Erythroblast (primary cell): Measurements from ENCODE around the gene MUC5AC.

ENCODE experiments used
- GATA1 ChIP-seq: IDR thresholded peaks from 2 replicates; pipeline ENCODE4 v1.6.1; 2011; ENCODE audit warnings: low read depth, mild to moderate bottlenecking, control low read depth, low read length, moderate library complexity
- POLR2A ChIP-seq: IDR thresholded peaks from 2 replicates; pipeline ENCODE4 v1.6.1; 2011; ENCODE audit warnings: mild to moderate bottlenecking, low read length

GRCh38 chr11:1116666-1117390 is 40.9 kb upstream of the MUC5AC start:
- TF ChIP-seq POLR2A (no peak), GATA1 (no peak)
